Fibroblast of lung (primary cell): ENCODE data around the gene APOBEC3H. TPM values are rescaled to one million over a fixed set of nuclear protein-coding genes. Genes with fewer than 3 reads are reported as not detected.

Experiments used
- DNase-seq, 2 donors: peaks; one replicate each; pipeline versions ENCODE4 v3.0.0 to v3.0.0-alpha.2; 2010; ENCODE audit warnings: low read depth in 2 of 2
- H2AFZ ChIP-seq: 2 replicates; pipeline ENCODE4 v1.5.1; 2012; ENCODE audit warnings: low read length, control low read depth, inconsistent platforms
- H3K27ac ChIP-seq: 2 replicates; pipeline ENCODE4 v1.5.1; 2011; ENCODE audit warnings: low read length, control low read depth; ENCODE audit not compliant: insufficient read depth
- H3K27me3 ChIP-seq: 2 replicates; pipeline ENCODE4 v1.5.1; 2011; ENCODE audit warnings: mild to moderate bottlenecking, low read length; ENCODE audit not compliant: control insufficient read depth, insufficient read depth
- H3K36me3 ChIP-seq: 2 replicates; pipeline ENCODE4 v1.5.1; 2011; ENCODE audit warnings: low read length; ENCODE audit not compliant: control insufficient read depth, insufficient read depth
- H3K4me1 ChIP-seq: 2 replicates; pipeline ENCODE4 v1.5.1; 2011; ENCODE audit warnings: low read length; ENCODE audit not compliant: control insufficient read depth, insufficient read depth; ENCODE audit errors: extremely low read depth
- H3K4me2 ChIP-seq: 2 replicates; pipeline ENCODE4 v1.5.1; 2011; ENCODE audit warnings: low read length, control low read depth; ENCODE audit not compliant: insufficient read depth; ENCODE audit errors: extremely low read depth
- H3K4me3 ChIP-seq, 4 experiments: fragments of 200-600 bp in 1 of 4; sonication (generic) in 1 of 4; replicated peaks in 1 of 4; 2 replicates each; pipeline ENCODE4 v1.5.1; 2011 to 2016; ENCODE audit warnings: low read length in 4 of 4, low read depth in 3 of 4, mild to moderate bottlenecking in 3 of 4, control low read depth in 2 of 4, inconsistent platforms in 1 of 4, mixed read lengths in 1 of 4; ENCODE audit not compliant: insufficient read depth in 1 of 4; ENCODE audit errors: control extremely low read depth in 1 of 4
- H3K79me2 ChIP-seq: 2 replicates; pipeline ENCODE4 v1.5.1; 2012; ENCODE audit warnings: mild to moderate bottlenecking, low read length, inconsistent platforms; ENCODE audit not compliant: control insufficient read depth, insufficient read depth
- H3K9ac ChIP-seq: 2 replicates; pipeline ENCODE4 v1.5.1; 2011; ENCODE audit warnings: mild to moderate bottlenecking, low read length, control low read depth; ENCODE audit not compliant: insufficient read depth
- H3K9me3 ChIP-seq: 2 replicates; pipeline ENCODE4 v1.5.1; 2012; ENCODE audit warnings: low read depth, low read length; ENCODE audit not compliant: control insufficient read depth, insufficient read depth
- H4K20me1 ChIP-seq: 2 replicates; pipeline ENCODE4 v1.5.1; 2011; ENCODE audit warnings: low read length; ENCODE audit not compliant: control insufficient read depth, insufficient read depth; ENCODE audit errors: extremely low read depth
- CTCF ChIP-seq, 2 donors: IDR thresholded peaks in 1 of 2; conservative IDR thresholded peaks in 1 of 2; 1 replicate in 1 of 2; 2 replicates in 1 of 2; pipeline ENCODE4 v1.5.1; 2011 to 2012; ENCODE audit warnings: low read length in 2 of 2, control low read depth in 1 of 2, inconsistent platforms in 1 of 2, low read depth in 1 of 2, mild to moderate bottlenecking in 1 of 2
- EZH2 ChIP-seq: IDR thresholded peaks from 2 replicates; pipeline ENCODE4 v1.5.1; 2012; ENCODE audit warnings: low read length, control low read depth, mild to moderate bottlenecking; ENCODE audit errors: missing control alignments
- polyA plus RNA-seq, 2 donors: library from polyadenylated mRNA; depleted of rRNA in 1 of 2; stranded (reverse) in 1 of 2; unstranded in 1 of 2; fragments of >200 nt; gene quantifications; 2 replicates each; pipeline ENCODE4 v1.2.1, GENCODE V29; 2011 to 2012; ENCODE audit warnings: missing spikeins in 1 of 2
- total RNA-seq: library from RNA; depleted of rRNA; stranded (reverse); fragments of >200 nt; gene quantifications from 2 replicates; pipeline ENCODE4 v1.2.1, GENCODE V29; 2014

Gene APOBEC3H
- total and polyA plus RNA-seq, 2 donors (not counting 1 experiment from before 2014, with no cell fraction given) = 0.20 to 1.3 TPM

DNA sequence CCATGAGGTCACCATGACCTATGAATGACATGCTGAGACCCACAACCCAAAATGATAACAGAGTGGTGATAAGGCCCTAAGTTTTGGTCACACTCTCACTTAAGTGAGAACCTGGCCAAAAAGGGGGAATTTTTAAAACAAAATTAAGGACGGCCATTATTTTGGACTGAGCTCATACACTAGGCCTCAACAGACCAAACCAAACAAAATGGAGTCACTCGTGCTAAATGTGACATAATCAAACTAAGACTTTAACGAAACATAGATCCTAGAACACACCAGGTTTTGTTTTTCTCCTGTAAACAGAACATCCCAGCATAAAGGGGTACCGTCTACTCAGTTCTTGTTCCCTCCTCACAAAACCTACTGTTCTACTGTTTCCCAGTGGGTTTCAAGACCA lies 11.4 kb downstream of the APOBEC3H start:
- no peak overlapping the region for H3K27ac ChIP-seq

DNA sequence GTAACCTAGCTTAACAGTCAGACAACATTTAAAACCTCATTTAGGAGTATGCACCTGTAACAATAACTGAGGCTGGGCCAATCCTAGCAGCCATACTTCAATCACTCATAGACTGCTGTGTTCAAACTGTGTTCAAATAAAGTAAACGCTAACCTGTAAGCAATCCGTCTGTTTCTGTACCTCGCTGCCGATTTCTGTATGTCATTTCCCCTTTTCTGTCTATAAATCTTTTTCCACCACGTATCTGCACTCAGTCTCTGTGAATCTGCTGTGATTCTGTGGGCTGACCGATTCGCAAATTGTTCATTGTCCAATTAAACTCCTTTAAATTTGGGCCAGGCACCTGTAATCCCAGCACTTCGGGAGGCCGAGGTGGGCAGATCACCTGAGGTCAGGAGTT lies 12.3 kb downstream of the APOBEC3H start:
- Histone ChIP-seq H3K9me3 (no peaks in the 10 kb centered on the region), H3K4me3 (no peak overlapping the region), H2AFZ (no peak overlapping the region), H3K36me3 (no peaks in the 10 kb centered on the region), H3K79me2 (no peaks in the 10 kb centered on the region), H3K4me2 (no peak overlapping the region), H3K27me3 (peaks cover 11% of the 10 kb centered on the region), H3K27ac (no peak overlapping the region), H3K4me1 (no peaks in the 10 kb centered on the region), H3K9ac (no peak overlapping the region), H4K20me1 (no peaks in the 10 kb centered on the region)
- DNase-seq = no peak
- TF ChIP-seq CTCF (conservative IDR thresholded peaks at IDR 0.05 in 1 of 2, IDR thresholded peaks at IDR 0.05 in 1 of 2; ENCODE audit: low read depth in 1 of 2, low read length in 2 of 2) (no peak), EZH2 (no peak)

More for the DNA sequence above, 11.4 kb downstream of the APOBEC3H start:
- Histone ChIP-seq H3K9ac (no peak overlapping the region), H4K20me1 (no peaks in the 10 kb centered on the region), H3K4me2 (no peak overlapping the region), H3K79me2 (no peaks in the 10 kb centered on the region), H3K27me3 (peaks cover 4% of the 10 kb centered on the region), H3K4me1 (no peaks in the 10 kb centered on the region), H3K36me3 (no peaks in the 10 kb centered on the region), H2AFZ (no peak overlapping the region), H3K9me3 (no peaks in the 10 kb centered on the region), H3K4me3 (no peak overlapping the region)
- DNase-seq = no peak
- TF ChIP-seq EZH2 (no peak), CTCF (conservative IDR thresholded peaks at IDR 0.05 in 1 of 2, IDR thresholded peaks at IDR 0.05 in 1 of 2; ENCODE audit: low read depth in 1 of 2, low read length in 2 of 2) (no peak)

DNA sequence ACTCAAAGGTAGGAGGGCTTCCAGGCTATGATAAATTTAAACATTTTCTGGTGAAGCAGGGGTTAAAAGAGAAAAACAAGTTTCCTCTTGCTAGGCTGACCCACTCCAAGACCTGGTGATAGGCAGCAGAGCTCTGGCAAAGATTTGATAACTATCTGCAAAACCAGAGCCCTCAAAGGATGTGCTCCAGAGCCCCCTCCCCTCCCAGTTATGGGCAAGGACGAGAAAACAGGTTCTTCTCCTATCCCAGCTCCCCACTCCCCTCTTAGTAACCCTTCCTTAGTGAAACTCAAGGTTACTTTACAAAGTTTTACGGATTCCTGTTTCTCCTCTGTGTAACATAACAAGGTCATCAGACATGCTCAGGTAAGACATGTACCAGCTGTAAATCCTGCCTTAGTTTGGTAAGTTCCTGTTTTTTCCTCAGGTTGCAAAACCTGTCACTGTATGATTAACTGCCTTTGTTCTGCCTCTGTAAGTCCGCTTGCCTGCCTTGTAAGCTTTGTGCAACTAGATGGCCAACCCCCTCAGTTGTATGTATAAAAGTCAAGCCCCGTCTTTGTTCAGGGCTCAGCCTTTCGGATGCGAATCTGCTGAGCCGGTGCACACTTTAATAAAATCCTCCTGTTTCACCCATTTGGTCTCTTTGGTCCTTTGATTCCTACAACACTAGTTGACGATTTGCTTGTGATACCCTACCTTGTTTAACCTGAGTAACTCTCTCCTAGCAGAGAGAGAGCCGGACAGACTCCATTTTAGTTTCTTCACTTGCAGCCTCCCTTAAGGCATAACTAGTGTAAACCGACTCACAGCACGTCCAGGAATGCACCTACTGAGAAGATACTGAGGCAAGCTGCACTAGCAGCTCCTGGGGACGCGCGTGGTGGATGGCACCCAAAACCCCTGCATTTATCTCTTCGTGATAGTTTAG lies 13.9 kb downstream of the APOBEC3H start:
- no peak overlapping the region for H3K9ac ChIP-seq
- H3K27me3 ChIP-seq = peaks cover 18% of the 10 kb centered on the region
- no peak for DNase-seq
- H3K36me3 ChIP-seq = no peaks in the 10 kb centered on the region
- no peak for TF ChIP-seq CTCF (conservative IDR thresholded peaks at IDR 0.05 in 1 of 2, IDR thresholded peaks at IDR 0.05 in 1 of 2; ENCODE audit: low read depth in 1 of 2, low read length in 2 of 2)
- TF ChIP-seq EZH2 = no peak
- no peak overlapping the region for H2AFZ ChIP-seq
- no peaks in the 10 kb centered on the region for H3K4me1 ChIP-seq
- H3K79me2 ChIP-seq = no peaks in the 10 kb centered on the region
- no peaks in the 10 kb centered on the region for H4K20me1 ChIP-seq
- H3K4me3 ChIP-seq = no peak overlapping the region
- no peak overlapping the region for H3K4me2 ChIP-seq
- no peak overlapping the region for H3K27ac ChIP-seq
- no peaks in the 10 kb centered on the region for H3K9me3 ChIP-seq
